GM21447 (cell line): ENCODE data around the gene SPEF2.
"Not testable (repeated sequence)": the region's sequence is repeated elsewhere in the genome, so short reads cannot be mapped to it uniquely, and the experiment has no call there.

ENCODE experiments used
- ATAC-seq: cut with Tn5 transposase; IDR thresholded peaks from one replicate; pipeline ENCODE4 v1.9.1; 2021; ENCODE audit not compliant: unreplicated experiment

The SPEF2 gene

GRCh38 chr5:35651002-35651756 is 33.5 kb downstream of the SPEF2 start:
- ATAC-seq, result no peak

- no peak for ATAC-seq
Measured at GRCh38 chr5:35656721-35657120, 39.1 kb downstream of the SPEF2 start.

- ATAC-seq, result no peak
Measured at GRCh38 chr5:35657877-35658276, 40.2 kb downstream of the SPEF2 start.

GRCh38 chr5:35659556-35659955 is 41.9 kb downstream of the SPEF2 start:
- no peak for ATAC-seq

GRCh38 chr5:35660451-35660850 is 42.8 kb downstream of the SPEF2 start:
- no peak for ATAC-seq

- no peak for ATAC-seq
Measured at GRCh38 chr5:35664584-35664983, 46.9 kb downstream of the SPEF2 start.

GRCh38 chr5:35665096-35665495 is 47.4 kb downstream of the SPEF2 start:
- no peak for ATAC-seq

- ATAC-seq, result no peak
Measured at GRCh38 chr5:35668319-35668718, 50.7 kb downstream of the SPEF2 start.

GRCh38 chr5:35668794-35669193 is 51.1 kb downstream of the SPEF2 start:
- no peak for ATAC-seq

- no peak for ATAC-seq
Measured at GRCh38 chr5:35671541-35672295, 54.1 kb downstream of the SPEF2 start.

- not testable (repeated sequence) for ATAC-seq
Measured at GRCh38 chr5:35672296-35672655, 54.6 kb downstream of the SPEF2 start.

GRCh38 chr5:35672995-35673394 is 55.3 kb downstream of the SPEF2 start:
- ATAC-seq, result no peak

- no peak for ATAC-seq
Measured at GRCh38 chr5:35674049-35674448, 56.4 kb downstream of the SPEF2 start.

- ATAC-seq, result no peak
Measured at GRCh38 chr5:35675392-35675791, 57.7 kb downstream of the SPEF2 start.

- no peak for ATAC-seq
Measured at GRCh38 chr5:35677878-35678277, 60.2 kb downstream of the SPEF2 start.

GRCh38 chr5:35678661-35679060 is 61.0 kb downstream of the SPEF2 start:
- ATAC-seq, result no peak

GRCh38 chr5:35679357-35679756 is 61.7 kb downstream of the SPEF2 start:
- ATAC-seq, result no peak

- ATAC-seq, result no peak
Measured at GRCh38 chr5:35681911-35682310, 64.2 kb downstream of the SPEF2 start.

GRCh38 chr5:35683466-35683865 is 65.8 kb downstream of the SPEF2 start:
- ATAC-seq, result no peak

GRCh38 chr5:35685161-35685560 is 67.5 kb downstream of the SPEF2 start:
- ATAC-seq, result no peak

GRCh38 chr5:35687961-35688360 is 70.3 kb downstream of the SPEF2 start:
- ATAC-seq, result no peak

- ATAC-seq, result no peak
Measured at GRCh38 chr5:35694481-35694880, 76.8 kb downstream of the SPEF2 start.
